HEK293 (cell line): ENCODE measurements around the gene FOXM1.

Experiments used
- CTCF ChIA-PET: fragments of 350-600 bp; formaldehyde crosslinking; extraction: SDS; loops from one replicate; lab custom pipeline; 2021; ENCODE audit warnings: antibody characterized with exemption; lab: Yijun Ruan, JAX
- POLR2A ChIA-PET: fragments of 300-600 bp; formaldehyde crosslinking; extraction: SDS; loops from one replicate; lab custom pipeline; 2020; ENCODE audit warnings: antibody characterized with exemption, inconsistent platforms; lab: Yijun Ruan, JAX
- H3K27ac ChIP-seq: fragments of 200-500 bp; sonication (Bioruptor generic); 2 replicates; pipeline ENCODE4 v1.5.1; 2014; ENCODE audit warnings: low read depth, low read length, control low read depth, inconsistent platforms; ENCODE audit errors: extremely low read depth
- H3K36me3 ChIP-seq, 2 experiments: fragments of 200-500 bp in 1 of 2; sonication (Bioruptor generic) in 1 of 2; 1 replicate in 1 of 2; 2 replicates in 1 of 2; pipeline ENCODE4 v1.5.1; 2014 to 2017; ENCODE audit warnings: inconsistent platforms in 2 of 2, low read length in 2 of 2; ENCODE audit not compliant: control insufficient read depth in 2 of 2, insufficient read depth in 1 of 2
- H3K4me1 ChIP-seq: fragments of 200-500 bp; sonication (Bioruptor generic); 2 replicates; pipeline ENCODE4 v1.5.1; 2014; ENCODE audit warnings: mild to moderate bottlenecking, low read length, inconsistent platforms; ENCODE audit not compliant: control insufficient read depth, insufficient read depth
- H3K4me3 ChIP-seq: 2 replicates; pipeline ENCODE4 v1.5.1; 2011; ENCODE audit warnings: low read depth, mild to moderate bottlenecking, control low read depth, low read length, moderate library complexity
- H3K9me3 ChIP-seq: fragments of 200-500 bp; sonication (Bioruptor generic); 2 replicates; pipeline ENCODE4 v1.5.1; 2014; ENCODE audit warnings: low read depth, low read length, inconsistent platforms; ENCODE audit not compliant: control insufficient read depth, insufficient read depth
- BCL11B ChIP-seq: fragments of 450-650 bp; formaldehyde crosslinking; IDR thresholded peaks from 2 replicates; pipeline ENCODE4 v1.5.1; 2016; ENCODE audit warnings: low read depth, missing biosample characterization, missing genetic modification characterization
- CTCF ChIP-seq: fragments of 450-650 bp; formaldehyde crosslinking; IDR thresholded peaks from 2 replicates; pipeline ENCODE4 v1.5.1; 2016; ENCODE audit warnings: missing biosample characterization, missing genetic modification characterization
- KLF16 ChIP-seq: fragments of 450-650 bp; formaldehyde crosslinking; IDR thresholded peaks from 2 replicates; pipeline ENCODE4 v1.5.1; 2017; ENCODE audit warnings: missing biosample characterization, missing genetic modification characterization
- KLF8 ChIP-seq: fragments of 450-650 bp; formaldehyde crosslinking; IDR thresholded peaks from 2 replicates; pipeline ENCODE4 v1.5.1; 2016; ENCODE audit warnings: missing biosample characterization, missing genetic modification characterization
- MYNN ChIP-seq: fragments of 450-650 bp; formaldehyde crosslinking; IDR thresholded peaks from 2 replicates; pipeline ENCODE4 v1.5.1; 2016; ENCODE audit warnings: missing biosample characterization, missing genetic modification characterization, borderline replicate concordance
- MZF1 ChIP-seq: fragments of 450-650 bp; formaldehyde crosslinking; IDR thresholded peaks from 2 replicates; pipeline ENCODE4 v1.5.1; 2017; ENCODE audit warnings: missing biosample characterization, missing genetic modification characterization, borderline replicate concordance
- ZBTB20 ChIP-seq: fragments of 450-650 bp; formaldehyde crosslinking; IDR thresholded peaks from 2 replicates; pipeline ENCODE4 v1.5.1; 2016; ENCODE audit warnings: missing biosample characterization, missing genetic modification characterization
- ZBTB44 ChIP-seq: fragments of 450-650 bp; IDR thresholded peaks from 2 replicates; pipeline ENCODE4 v1.5.1; 2018; ENCODE audit warnings: missing biosample characterization, mild to moderate bottlenecking, missing genetic modification characterization
- ZIC2 ChIP-seq: fragments of 450-650 bp; formaldehyde crosslinking; IDR thresholded peaks from 2 replicates; pipeline ENCODE4 v1.5.1; 2016; ENCODE audit warnings: missing biosample characterization, missing genetic modification characterization
- ZNF148 ChIP-seq: fragments of 450-650 bp; formaldehyde crosslinking; IDR thresholded peaks from 2 replicates; pipeline ENCODE4 v1.5.0; 2017; ENCODE audit warnings: missing biosample characterization, missing genetic modification characterization, borderline replicate concordance
- ZNF169 ChIP-seq: fragments of 450-650 bp; formaldehyde crosslinking; IDR thresholded peaks from 2 replicates; pipeline ENCODE4 v1.5.1; 2016; ENCODE audit warnings: missing biosample characterization, missing genetic modification characterization
- ZNF324 ChIP-seq: fragments of 450-650 bp; formaldehyde crosslinking; IDR thresholded peaks from 2 replicates; pipeline ENCODE4 v1.5.1; 2016; ENCODE audit warnings: missing biosample characterization, missing genetic modification characterization
- ZNF341 ChIP-seq: fragments of 450-650 bp; formaldehyde crosslinking; IDR thresholded peaks from 2 replicates; pipeline ENCODE4; 2016; ENCODE audit warnings: low read depth, missing biosample characterization, missing genetic modification characterization
- ZNF449 ChIP-seq: fragments of 450-650 bp; formaldehyde crosslinking; IDR thresholded peaks from 2 replicates; pipeline ENCODE4 v1.5.1; 2017; ENCODE audit warnings: missing biosample characterization, mild to moderate bottlenecking, missing genetic modification characterization, moderate library complexity
- ZNF488 ChIP-seq: fragments of 450-650 bp; formaldehyde crosslinking; IDR thresholded peaks from 2 replicates; pipeline ENCODE4 v1.5.1; 2016; ENCODE audit warnings: missing biosample characterization, missing genetic modification characterization
- ZNF544 ChIP-seq: fragments of 450-650 bp; formaldehyde crosslinking; IDR thresholded peaks from 2 replicates; pipeline ENCODE4 v1.5.0; 2017; ENCODE audit warnings: missing biosample characterization, missing genetic modification characterization
- ZNF585B ChIP-seq: fragments of 450-650 bp; formaldehyde crosslinking; IDR thresholded peaks from 2 replicates; pipeline ENCODE4 v1.5.1; 2016; ENCODE audit warnings: missing biosample characterization, missing genetic modification characterization
- ZNF600 ChIP-seq: fragments of 450-650 bp; formaldehyde crosslinking; IDR thresholded peaks from 2 replicates; pipeline ENCODE4 v1.5.1; 2016; ENCODE audit warnings: missing biosample characterization, missing genetic modification characterization
- ZNF621 ChIP-seq: fragments of 450-650 bp; formaldehyde crosslinking; IDR thresholded peaks from 2 replicates; pipeline ENCODE4 v1.5.1; 2017; ENCODE audit warnings: missing biosample characterization, missing genetic modification characterization
- ZNF623 ChIP-seq: fragments of 450-650 bp; formaldehyde crosslinking; IDR thresholded peaks from 2 replicates; pipeline ENCODE4 v1.5.1; 2016; ENCODE audit warnings: missing biosample characterization, missing genetic modification characterization
- ZNF785 ChIP-seq: fragments of 450-650 bp; formaldehyde crosslinking; IDR thresholded peaks from 2 replicates; pipeline ENCODE4 v1.5.1; 2016; ENCODE audit warnings: missing biosample characterization, missing genetic modification characterization
- ZXDB ChIP-seq: fragments of 450-650 bp; formaldehyde crosslinking; IDR thresholded peaks from 2 replicates; pipeline ENCODE4 v1.5.1; 2016; ENCODE audit warnings: missing biosample characterization, missing genetic modification characterization

FOXM1 gene

GRCh38 chr12:2829275-2829674 lies 47.7 kb downstream of the FOXM1 start:
- POLR2A ChIA-PET, result no interaction called here
- H3K36me3 ChIP-seq, result peaks cover 32 to 63% of the 10 kb centered on the region in 2 experiments
- TF ChIP-seq ZNF324 (no peak), ZNF600 (no peak), ZNF449 (tag by site-specific recombination) (no peak), ZNF148 (no peak), BCL11B (tag by site-specific recombination) (no peak), ZNF169 (tag by site-specific recombination) (no peak), MYNN (no peak), KLF16 (tag by site-specific recombination) (no peak)

GRCh38 chr12:2826721-2827515 lies 50.1 kb downstream of the FOXM1 start:
- H3K4me1 ChIP-seq, result no peaks in the 10 kb centered on the region
- peaks cover 35 to 80% of the 10 kb centered on the region in 2 experiments for H3K36me3 ChIP-seq
- POLR2A ChIA-PET, result no interaction called here
- H3K27ac ChIP-seq, result no peak overlapping the region
- H3K9me3 ChIP-seq, result no peaks in the 10 kb centered on the region
- H3K4me3 ChIP-seq, result no peak overlapping the region
- CTCF ChIA-PET, result no interaction called here
- TF ChIP-seq ZNF488 (tag by site-specific recombination), result no peak
- TF ChIP-seq ZNF341 (tag by site-specific recombination), result 0 out of 2 replicates have a peak, but pooled peaks have one; percentile 31

More at GRCh38 chr12:2829275-2829674, 47.7 kb downstream of the FOXM1 start:
- no peak overlapping the region for H3K4me3 ChIP-seq
- CTCF ChIA-PET, result no interaction called here
- H3K27ac ChIP-seq, result no peak overlapping the region
- H3K4me1 ChIP-seq, result no peaks in the 10 kb centered on the region
- no peaks in the 10 kb centered on the region for H3K9me3 ChIP-seq

GRCh38 chr12:2826036-2826435 lies 50.9 kb downstream of the FOXM1 start:
- H3K27ac ChIP-seq, result no peak overlapping the region
- H3K36me3 ChIP-seq, result peaks cover 39 to 85% of the 10 kb centered on the region in 2 experiments
- no peak overlapping the region for H3K4me3 ChIP-seq
- ChIA-PET CTCF (no interaction called here), POLR2A (no interaction called here)
- H3K4me1 ChIP-seq, result no peaks in the 10 kb centered on the region
- no peaks in the 10 kb centered on the region for H3K9me3 ChIP-seq
- TF ChIP-seq ZBTB20 (tag by site-specific recombination), result no peak
- TF ChIP-seq ZNF544 (tag by site-specific recombination), result no peak
- TF ChIP-seq KLF8 (tag by site-specific recombination), result no peak
- no peak for TF ChIP-seq ZNF449 (tag by site-specific recombination)
- no peak for TF ChIP-seq ZXDB (tag by site-specific recombination)
- no peak for TF ChIP-seq ZIC2 (tag by site-specific recombination)
- no peak for TF ChIP-seq ZNF785 (tag by site-specific recombination)
- no peak for TF ChIP-seq ZNF621 (tag by site-specific recombination)
- TF ChIP-seq ZBTB44 (tag by site-specific recombination), result no peak
- no peak for TF ChIP-seq MZF1 (tag by site-specific recombination)
- TF ChIP-seq ZNF623 (tag by site-specific recombination), result no peak
- TF ChIP-seq ZNF585B (tag by site-specific recombination), result no peak
- no peak for TF ChIP-seq CTCF (tag by site-specific recombination)
